Measurements from ENCODE around the gene CCNL1. TPM values are rescaled to one million over a fixed set of nuclear protein-coding genes. Genes with fewer than 3 reads are reported as not detected.

CCNL1 gene
- total and polyA plus RNA-seq, 2 of the 8 experiments (the other 6 are each of a cell fraction or from before 2014, with no cell fraction given): 64.5 to 68.6 TPM

GRCh38 chr3:157134620-157135191 lies 25.2 kb downstream of the CCNL1 start (continued):
- TF ChIP-seq RNF2 (IDR thresholded peaks at IDR 0.05; ENCODE audit: borderline replicate concordance, low read depth, low read length, missing control alignments, poor library complexity, severe bottlenecking): no peak
